ENCODE results near the gene MAP3K10.

The MAP3K10 gene

GRCh38 chr19:40245506-40246128 lies 54.4 kb downstream of the MAP3K10 start:
- TF ChIP-seq CTCF (conservative IDR thresholded peaks at IDR 0.05; ENCODE audit: low read depth, low read length): no peak
- DNase-seq (ENCODE audit: low read depth): no peak
- H3K4me3 ChIP-seq (ENCODE audit: low read depth, low read length): no peak overlapping the region

- TF ChIP-seq CTCF (conservative IDR thresholded peaks at IDR 0.05; ENCODE audit: low read depth, low read length): no peak
- H3K4me3 ChIP-seq (ENCODE audit: low read depth, low read length): no peak overlapping the region
- no peak for DNase-seq (ENCODE audit: low read depth)
Measured at GRCh38 chr19:40246292-40247073, 55.3 kb downstream of the MAP3K10 start.

GRCh38 chr19:40247178-40247577 lies 56.0 kb downstream of the MAP3K10 start:
- H3K4me3 ChIP-seq (ENCODE audit: low read depth, low read length): no peak overlapping the region
- TF ChIP-seq CTCF (conservative IDR thresholded peaks at IDR 0.05; ENCODE audit: low read depth, low read length): no peak
- DNase-seq (ENCODE audit: low read depth): no peak

GRCh38 chr19:40247735-40248262 lies 56.6 kb downstream of the MAP3K10 start:
- TF ChIP-seq CTCF (conservative IDR thresholded peaks at IDR 0.05; ENCODE audit: low read depth, low read length): no peak
- DNase-seq (ENCODE audit: low read depth): no peak
- H3K4me3 ChIP-seq (ENCODE audit: low read depth, low read length): no peak overlapping the region

GRCh38 chr19:40249201-40249600 lies 58.0 kb downstream of the MAP3K10 start:
- no peak for DNase-seq (ENCODE audit: low read depth)
- no peak overlapping the region for H3K4me3 ChIP-seq (ENCODE audit: low read depth, low read length)
- TF ChIP-seq CTCF (conservative IDR thresholded peaks at IDR 0.05; ENCODE audit: low read depth, low read length): no peak

- H3K4me3 ChIP-seq (ENCODE audit: low read depth, low read length): no peak overlapping the region
- no peak for TF ChIP-seq CTCF (conservative IDR thresholded peaks at IDR 0.05; ENCODE audit: low read depth, low read length)
- DNase-seq (ENCODE audit: low read depth): no peak
Measured at GRCh38 chr19:40249781-40250180, 58.6 kb downstream of the MAP3K10 start.
